Activated CD8-positive, alpha-beta memory T cell treated with anti-CD3 and anti-CD28 coated beads for 36 hours (primary cell): ENCODE results near the gene RAD51B. TPM values are rescaled to one million over a fixed set of nuclear protein-coding genes. Genes with fewer than 3 reads are reported as not detected.

Experiments
- CTCF ChIA-PET: fragments of 350-600 bp; sonication (Branson Sonifier 250); formaldehyde crosslinking; loops from one replicate; lab custom pipeline; 2021; ENCODE audit warnings: antibody characterized with exemption; lab: Charles Lee
- POLR2A ChIA-PET: fragments of 350-600 bp; sonication (Branson Sonifier 250); formaldehyde crosslinking; loops from one replicate; lab custom pipeline; 2021; ENCODE audit warnings: antibody characterized with exemption; lab: Charles Lee
- total RNA-seq, 2 experiments: library from RNA; stranded (reverse); gene quantifications; one replicate each; pipeline ENCODE4 v1.2.3, GENCODE V29; 2021

RAD51B gene
- total RNA-seq, 2 experiments from 2014 or later: 25.0 to 26.0 TPM

DNA sequence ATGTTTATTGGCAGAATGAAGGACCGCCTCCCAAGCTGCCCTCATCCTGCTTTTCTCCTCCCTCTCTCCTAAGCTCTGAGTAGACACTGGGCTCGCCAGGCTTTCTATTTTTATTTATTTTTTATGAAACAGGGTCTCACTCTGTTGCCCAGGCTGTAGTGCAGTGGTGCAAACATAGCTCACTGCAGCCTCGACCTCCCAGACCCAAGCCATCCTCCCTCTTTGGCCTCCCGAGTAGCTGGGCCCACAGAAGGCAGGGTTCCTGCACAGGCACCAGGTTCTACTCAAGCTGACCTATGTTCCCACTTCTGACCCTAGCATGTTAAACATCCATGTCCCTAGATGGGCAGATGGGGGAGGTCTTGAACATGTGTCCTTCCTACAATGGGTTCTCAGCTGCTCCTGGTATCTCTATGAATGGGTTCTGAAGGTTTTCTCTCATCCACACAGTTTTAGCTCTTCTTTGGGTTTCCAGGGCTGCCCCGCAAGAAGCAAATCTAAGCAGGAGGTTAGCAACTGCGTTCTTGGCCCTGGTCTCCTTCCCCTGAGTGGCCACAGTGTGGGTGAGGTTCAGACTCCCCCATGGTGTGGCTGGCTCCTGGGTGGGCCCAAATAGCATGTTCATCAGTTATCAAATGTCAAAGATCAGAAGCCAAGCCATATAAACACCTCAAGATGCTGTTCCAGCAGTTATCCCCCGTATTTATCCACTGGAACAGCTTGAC lies 805.9 kb downstream of the RAD51B start:
- CTCF ChIA-PET: interaction anchor here (1.2 kb wide), 1 partner anchor 39 kb away, joined by 3 read pairs; no protein-coding TSS in a partner anchor
- POLR2A ChIA-PET: no interaction called here

DNA sequence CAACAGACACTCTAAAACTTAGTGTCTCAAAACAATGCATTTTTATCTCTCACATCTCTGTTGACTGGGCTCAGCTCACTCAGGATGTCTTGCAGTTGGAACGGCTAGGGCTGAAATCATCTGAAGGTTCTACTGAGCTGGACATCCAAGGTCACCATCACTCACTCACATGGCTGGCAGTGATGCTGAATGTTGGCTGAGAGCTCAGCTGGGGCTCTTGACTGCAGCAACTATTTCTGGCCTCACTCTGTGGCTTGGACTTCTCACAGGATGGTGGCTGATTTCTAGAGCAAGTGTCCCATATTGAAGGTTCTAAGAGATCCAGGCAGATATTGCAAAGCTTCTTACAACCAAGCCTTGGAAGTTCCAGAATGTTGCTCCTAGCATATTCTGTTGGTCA lies 806.8 kb downstream of the RAD51B start:
- CTCF ChIA-PET: interaction anchor here (1.2 kb wide), 1 partner anchor 38 kb away, joined by 3 read pairs; no protein-coding TSS in a partner anchor
- POLR2A ChIA-PET: no interaction called here

DNA sequence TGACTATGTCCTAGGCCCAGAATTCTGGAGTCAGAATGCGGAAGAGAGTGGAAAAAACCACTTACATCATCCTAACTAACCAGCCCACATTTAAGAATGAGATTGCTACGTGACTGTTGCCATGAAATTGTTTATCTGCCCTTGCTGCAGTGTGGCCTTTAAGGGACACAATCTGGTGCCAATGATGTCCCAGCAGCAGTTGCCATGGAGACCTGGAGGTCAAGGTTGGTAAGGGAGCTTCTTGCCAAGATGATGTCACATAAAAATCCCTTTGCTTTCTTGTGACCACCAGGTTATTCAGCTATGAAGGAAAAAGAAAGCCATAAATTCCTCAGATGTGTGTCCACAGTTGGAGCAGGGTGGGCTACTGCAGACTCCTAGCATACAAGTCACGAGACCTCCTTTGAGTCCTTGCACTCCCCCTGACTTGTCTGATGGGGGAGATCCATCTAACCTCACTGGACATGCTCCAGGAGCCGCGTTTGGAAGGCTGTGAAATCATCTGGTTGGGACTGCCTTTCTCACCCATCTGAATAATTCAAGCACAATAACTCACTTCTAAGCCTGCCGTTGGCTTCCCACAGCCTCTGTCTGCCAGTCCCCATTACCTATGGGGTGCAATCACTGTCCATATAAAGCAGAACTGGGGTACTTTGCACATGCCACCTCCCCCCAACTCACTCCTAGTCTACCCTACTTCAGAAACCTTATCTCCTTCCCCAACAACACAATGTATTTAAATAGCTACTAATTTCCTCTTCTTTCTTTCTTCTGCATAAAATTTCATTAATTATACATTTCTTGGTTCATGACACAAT lies 807.7 kb downstream of the RAD51B start:
- ChIA-PET CTCF (interaction anchor here (1.2 kb wide), 1 partner anchor 37 kb away, joined by 3 read pairs; no protein-coding TSS in a partner anchor), POLR2A (no interaction called here)

DNA sequence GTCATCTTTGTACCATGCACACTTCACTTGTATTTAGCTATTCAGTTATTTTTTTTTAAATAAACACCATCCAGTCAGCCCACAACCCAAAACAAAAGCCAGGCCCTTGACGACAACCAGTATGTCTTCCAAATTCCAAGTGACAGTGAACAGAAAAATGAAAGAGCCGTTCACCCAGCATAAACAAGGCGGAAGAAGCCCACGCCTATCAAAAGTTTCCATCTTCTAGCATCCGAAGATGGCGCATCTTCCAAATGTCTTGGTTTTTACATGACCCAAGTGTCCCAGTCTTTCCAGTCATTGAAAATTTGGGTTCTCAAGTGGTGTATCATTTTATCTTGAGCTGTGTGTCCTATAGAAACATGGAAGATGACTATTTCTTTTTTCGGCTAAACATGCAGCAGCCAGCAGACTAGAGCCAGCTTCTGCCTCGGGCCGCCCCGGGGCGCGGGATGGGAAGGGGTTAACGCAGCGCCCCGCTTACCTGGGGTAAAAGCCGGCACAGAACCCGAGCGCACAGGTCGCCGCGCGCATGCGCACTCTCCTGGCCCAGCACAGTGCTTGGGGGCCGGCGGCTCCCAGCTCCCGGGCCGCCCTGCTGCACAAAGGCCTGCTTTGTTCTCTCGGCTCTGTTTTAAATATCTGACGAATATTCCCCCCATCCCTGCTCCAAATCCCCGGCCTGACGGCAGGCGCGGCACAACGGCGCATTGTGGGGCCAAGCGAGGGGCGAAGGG lies 808.5 kb downstream of the RAD51B start:
- CTCF ChIA-PET: no interaction called here
- POLR2A ChIA-PET: interaction anchor here (0.7 kb wide), 1 partner anchor 87 kb away, joined by 3 read pairs; no protein-coding TSS in a partner anchor

DNA sequence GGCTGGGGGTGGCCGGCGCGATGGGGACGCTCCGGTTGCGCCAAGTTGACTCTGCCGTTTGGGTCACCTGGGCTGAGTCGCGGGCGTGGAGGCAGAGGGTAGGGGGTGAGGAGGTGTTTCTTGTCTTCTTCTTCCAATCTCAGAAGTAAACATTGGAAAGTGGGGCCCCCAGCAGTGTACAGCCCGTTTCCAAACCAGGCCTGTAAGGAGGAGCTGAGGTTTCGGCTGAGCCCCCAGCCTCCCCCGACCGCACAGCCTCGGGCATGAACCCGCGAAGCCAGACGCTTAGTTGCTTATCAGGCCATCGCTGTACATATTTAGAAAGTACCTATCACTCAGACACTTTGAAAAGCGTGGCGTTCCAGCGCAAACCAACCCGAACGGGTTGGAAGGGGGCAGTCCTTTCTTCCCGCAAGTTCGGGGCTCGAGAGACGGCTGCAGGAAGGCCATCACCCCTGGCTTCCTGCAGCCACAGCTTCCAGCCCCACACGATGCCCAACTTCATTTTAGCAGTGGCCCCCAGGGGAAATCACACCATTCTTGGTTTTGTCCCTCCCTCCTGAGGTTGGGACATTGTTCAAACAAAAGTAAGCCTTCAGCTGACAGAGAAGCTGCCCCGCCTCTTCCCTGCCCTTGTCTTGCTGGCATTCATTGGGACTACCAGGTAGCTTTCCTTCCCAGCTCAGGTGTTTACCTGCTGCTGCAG lies 809.2 kb downstream of the RAD51B start:
- POLR2A ChIA-PET: interaction anchor here (0.7 kb wide), 1 partner anchor 86 kb away, joined by 3 read pairs; no protein-coding TSS in a partner anchor
- CTCF ChIA-PET: no interaction called here

DNA sequence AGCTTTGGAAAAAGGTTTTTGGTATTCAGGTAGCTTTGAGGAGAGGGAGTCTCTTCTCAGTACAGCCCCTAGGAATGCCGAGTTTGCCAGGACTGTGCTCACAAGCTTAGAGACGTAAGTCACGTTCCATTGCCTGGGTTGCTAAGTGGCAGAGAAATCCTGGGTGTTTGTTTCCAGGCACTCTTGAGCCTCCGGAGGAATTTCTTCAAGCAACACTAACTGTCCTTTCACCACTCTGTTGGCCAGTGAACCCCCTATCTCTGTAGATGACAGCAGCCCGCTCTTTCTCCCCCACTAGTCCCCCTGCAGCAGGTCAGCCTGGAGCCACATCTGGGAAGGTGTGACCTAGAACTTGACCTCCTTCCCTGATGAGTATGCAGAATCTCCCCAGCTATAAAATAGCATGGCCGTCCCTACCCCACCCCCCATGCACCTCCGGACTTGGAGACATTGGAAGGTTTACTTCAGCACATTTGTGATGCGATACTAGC lies 810.5 kb downstream of the RAD51B start:
- CTCF ChIA-PET: interaction anchor here (0.9 kb wide), 1 partner anchor 29 kb away, joined by 3 read pairs; no protein-coding TSS in a partner anchor

DNA sequence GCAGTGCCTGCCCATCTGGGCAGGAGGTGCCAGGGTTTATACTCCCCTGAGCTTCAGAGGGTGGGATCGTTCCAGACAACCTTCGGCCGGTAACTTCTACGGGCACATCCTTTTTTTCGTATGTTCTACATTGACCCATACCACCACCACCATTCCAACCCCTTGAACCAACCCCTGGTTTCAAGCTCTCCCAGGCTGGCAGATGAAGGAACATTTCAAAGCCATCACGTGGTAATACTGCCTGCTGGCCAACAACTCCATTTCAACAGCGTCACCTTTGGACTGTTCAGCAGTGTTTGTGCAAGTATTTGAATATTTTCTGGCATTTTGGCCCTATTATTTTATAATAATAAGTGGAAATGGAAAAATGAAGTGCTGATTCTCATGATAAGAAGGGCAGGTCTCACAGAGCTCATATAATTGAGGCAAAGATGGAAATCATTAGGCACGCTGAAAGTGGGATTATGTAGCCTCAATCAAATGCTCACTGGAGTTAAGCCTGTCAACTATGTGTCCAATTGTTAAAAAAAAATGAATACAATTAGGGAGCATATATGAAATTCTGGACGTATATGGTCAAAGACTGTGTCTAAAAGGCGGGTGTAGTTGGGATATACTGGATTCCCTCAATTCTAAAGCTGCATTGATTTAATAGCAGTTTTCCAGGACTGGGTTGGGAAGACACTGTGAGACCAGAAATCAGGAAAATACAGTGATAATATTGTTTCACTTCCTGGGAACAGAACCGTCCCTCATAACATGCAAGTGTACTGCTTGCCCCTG lies 811.2 kb downstream of the RAD51B start:
- ChIA-PET CTCF (interaction anchor here (0.9 kb wide), 1 partner anchor 29 kb away, joined by 3 read pairs; no protein-coding TSS in a partner anchor), POLR2A (no interaction called here)

More for the DNA sequence above, 810.5 kb downstream of the RAD51B start:
- POLR2A ChIA-PET: no interaction called here

DNA sequence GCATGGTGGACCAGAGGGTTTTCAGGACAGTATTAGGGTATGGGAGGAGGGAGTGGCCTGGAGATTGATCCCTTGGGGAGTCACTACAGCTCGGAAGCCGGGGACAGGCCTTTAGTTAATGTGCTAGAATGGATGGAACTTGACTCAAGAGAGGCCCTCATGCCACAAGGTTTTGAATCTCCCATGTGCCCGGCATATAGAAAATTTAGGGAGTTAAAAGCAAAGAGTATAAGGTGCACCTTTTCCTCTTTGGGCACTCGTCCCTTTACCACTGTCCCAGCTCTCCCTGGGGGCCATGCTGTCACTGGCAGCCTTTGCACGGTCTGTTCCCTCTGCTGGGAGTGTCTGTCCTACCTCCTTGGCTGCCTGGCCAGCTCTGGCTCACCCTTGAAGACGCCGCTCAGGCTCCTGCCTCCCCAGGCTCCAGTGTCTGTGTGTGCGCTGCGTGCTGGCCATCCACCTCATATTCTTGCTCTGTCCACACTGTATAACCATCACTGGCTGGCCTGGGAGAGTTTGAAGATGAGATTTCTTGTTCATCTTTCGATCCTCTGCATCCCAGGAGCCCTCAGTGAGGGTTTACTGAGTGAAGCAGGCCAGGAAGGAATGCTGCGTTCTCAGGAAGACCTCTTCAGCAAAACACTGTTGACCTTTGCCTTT lies 811.9 kb downstream of the RAD51B start:
- ChIA-PET CTCF (no interaction called here), POLR2A (no interaction called here)

DNA sequence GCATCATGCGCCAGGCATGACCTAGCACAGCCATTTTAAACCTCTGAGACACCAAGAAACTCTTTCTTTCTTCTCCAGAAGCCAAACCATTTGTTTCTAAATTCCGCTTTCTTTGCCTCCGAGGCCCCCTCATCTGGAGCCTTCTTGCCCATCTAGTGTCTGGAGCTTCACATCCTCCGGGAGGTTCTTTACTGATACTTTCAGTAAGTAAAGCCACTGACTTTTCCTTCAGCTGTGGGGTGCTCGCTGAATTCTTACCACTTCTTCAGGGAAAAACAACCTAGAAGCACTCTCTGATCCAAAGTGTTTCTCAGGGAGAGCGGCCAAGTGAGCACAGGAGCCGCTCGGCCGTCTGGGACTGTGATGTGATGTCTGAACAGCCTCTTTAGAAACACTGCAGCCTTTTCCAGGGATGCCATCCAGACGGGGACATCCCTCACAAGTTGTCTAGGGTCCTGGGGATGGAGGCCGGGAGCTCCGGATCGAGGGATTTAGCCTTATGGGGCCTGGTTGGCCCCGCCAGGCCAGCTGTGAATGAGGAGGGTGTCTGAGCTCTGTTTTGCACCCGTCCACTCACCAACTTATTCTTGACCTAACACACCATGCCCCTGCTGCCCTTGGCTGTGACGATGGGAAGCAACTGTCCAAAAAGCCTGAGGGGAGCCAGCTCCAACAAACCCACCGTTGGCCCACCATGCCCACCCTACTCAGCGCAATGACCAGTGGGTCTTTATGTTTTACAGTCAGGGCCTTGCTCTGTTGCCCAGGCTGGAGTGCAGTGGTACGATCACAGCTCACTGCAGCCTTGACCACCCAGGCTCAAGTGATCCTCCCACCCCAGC lies 812.7 kb downstream of the RAD51B start:
- ChIA-PET POLR2A (no interaction called here), CTCF (no interaction called here)

DNA sequence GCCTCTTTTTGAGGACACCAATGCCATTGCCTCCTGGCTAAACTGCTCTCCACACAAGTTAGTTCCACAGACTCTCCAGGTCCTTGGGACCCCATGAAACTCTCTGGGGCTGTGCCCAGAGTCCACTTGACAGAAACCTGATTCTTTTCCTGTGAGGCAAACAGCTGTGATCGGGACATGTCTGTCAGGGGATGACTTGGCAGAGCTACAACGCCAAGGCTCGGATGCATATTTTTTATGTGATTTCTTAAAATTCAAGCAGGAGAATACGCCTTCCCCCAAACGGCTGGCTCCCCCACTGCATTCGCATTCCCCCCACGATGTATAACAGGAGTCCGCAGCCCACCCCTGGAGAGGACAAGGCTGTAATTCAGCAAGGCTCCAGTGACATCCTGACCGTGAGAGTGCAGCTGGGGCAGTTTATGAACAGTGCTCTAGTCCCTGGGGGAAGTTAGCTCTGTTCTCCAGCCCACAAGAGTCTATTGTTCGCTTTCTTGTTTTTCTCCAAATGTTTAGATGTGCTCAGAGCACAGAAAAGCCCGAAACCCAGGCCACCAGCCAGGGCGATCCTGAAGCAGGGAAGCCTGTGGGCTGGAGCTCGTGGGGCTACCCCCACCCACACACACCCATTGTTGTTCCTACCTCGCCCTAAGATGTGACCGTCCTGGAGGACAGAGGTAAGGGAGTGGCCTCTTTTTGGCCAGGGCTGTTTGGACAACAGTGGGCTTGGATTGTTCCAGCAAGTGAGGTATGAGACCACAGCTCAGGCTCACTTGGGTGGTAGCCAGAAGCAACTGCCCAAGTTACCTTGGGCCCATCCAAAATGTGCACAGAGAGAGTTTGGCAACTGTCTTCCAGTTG lies 813.8 kb downstream of the RAD51B start:
- CTCF ChIA-PET: interaction anchor here (0.6 kb wide), 1 partner anchor 228 kb away, joined by 3 read pairs; no protein-coding TSS in a partner anchor
- POLR2A ChIA-PET: no interaction called here

DNA sequence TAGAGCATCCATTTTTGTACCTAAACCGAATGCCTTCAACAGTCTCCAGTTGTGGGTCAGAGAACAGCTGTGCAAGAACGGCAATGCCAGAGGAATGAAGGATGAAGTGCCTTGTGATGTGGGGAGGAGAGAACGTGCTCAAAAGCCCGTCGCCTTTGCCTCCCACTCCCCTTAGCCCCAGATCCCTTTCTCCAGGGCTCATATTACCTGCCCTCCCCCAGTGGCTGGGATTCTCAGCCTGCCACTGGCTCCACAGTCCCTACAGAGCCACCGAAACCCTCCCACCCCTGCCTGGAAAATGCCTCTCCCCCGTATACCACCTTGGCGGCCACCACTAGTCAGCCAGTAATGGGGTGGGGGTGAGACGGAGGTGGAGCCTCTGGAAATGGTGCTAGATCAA lies 814.8 kb downstream of the RAD51B start:
- ChIA-PET POLR2A (no interaction called here), CTCF (no interaction called here)

DNA sequence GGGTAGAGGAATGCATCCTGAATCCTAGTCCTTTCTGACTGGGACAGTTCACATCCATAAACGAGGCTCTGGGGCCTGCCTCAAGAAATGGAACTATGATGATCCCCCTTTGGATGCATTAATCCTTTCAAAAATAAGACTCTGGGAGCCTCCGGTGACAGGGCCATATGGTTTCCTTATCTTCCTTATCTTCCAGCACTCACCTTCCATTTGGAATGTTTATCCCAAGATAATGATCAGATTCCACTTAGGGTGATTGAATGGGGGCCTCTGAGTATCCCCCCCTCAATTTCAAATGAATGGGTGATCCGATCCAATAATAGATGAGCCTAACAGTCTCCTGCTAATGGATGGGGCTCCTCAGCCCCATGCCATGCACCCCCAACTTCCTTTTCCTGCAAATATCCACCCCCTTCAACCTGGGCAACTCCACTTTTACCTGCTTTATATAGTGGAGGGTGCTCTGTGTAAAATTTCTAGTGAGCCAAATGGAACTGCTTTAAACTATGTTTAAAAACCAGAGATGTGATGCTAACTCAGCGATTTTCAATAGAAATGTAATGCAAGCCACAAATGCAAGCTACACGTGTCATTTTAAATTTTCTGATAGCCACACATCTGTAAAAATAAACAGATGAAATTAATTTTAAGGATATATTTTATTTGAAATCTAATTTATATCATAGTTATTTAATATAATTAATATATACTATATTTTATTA lies 815.5 kb downstream of the RAD51B start:
- CTCF ChIA-PET: no interaction called here
- POLR2A ChIA-PET: interaction anchor here (0.6 kb wide), 1 partner anchor 29 kb away, joined by 4 read pairs; no protein-coding TSS in a partner anchor

DNA sequence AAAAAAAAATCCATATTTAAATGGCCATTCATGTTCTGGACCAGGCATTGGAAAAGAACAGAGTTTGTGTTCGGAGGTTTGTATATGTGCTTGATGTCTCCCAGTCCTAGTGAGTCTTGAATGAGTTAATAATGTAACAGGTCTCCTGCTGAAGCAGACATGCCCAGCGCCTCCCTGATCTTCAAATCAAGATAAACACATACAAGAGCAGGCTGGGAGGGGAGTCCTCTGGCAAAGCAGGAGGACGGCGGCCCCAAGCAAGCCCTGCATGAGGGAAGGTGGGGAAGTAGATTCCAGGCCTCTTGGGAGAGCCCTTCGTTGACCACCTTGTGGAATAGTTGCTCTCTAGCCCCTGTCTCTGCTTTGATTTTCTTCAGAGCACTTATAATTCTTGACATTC lies 817.0 kb downstream of the RAD51B start:
- ChIA-PET POLR2A (no interaction called here), CTCF (no interaction called here)

DNA sequence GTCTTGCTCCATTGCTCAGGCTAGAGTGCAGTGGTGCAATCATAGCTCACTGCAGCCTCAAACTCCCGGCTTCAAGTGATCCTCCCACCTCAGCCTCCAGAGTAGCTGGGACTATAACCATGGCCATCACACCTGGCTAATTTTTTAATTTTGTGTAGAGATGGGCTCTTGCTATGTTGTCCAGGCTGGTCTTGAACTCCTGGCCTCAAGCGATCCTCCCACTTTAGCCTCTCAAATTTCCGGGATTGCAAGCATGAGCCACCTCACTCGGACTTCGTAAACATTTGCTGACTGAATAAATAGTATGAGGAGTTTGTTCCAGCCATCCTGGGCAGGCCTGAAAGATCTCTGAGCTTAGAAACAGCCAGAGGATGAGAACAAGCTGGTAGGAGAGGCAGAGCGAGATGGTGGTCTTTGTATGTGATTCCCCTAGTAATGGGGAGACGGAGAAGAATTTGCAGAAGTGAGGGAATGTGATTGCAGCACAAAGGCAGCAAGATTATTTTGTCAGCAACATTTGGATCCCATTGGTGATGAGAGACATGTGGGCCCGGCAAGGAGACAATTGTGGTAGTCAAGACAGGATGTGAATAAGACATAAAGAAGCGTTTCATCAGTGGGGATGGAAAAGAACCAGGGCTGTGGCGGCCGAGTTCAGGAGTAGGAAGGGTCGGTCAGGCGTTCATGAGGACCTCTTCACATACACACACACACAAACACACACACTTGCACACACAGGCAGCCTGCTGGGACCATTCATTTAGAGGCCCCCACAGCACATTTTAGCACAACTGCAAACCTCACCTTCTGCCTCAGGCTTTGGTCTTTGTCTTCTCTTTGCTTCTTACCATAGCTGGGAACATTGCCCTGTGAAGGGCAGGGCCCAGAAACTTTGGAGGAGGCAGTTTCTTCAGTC lies 817.8 kb downstream of the RAD51B start:
- ChIA-PET CTCF (no interaction called here), POLR2A (no interaction called here)
